Nephron progenitor cell (in vitro differentiated cells): Measurements from ENCODE around the gene CDK11A.
"Not testable (repeated sequence)": the region's sequence is repeated elsewhere in the genome, so short reads cannot be mapped to it uniquely, and the experiment has no call there.

Source experiments
- DNase-seq: peaks from one replicate; pipeline ENCODE4 v3.0.0; 2021
- H3K27ac Mint-ChIP-seq: 2 replicates; pipeline ENCODE4 v1.8.0; 2021; ENCODE audit warnings: mild to moderate bottlenecking, moderate library complexity, mixed read lengths
- H3K27me3 Mint-ChIP-seq: 2 replicates; pipeline ENCODE4 v1.8.0; 2021; ENCODE audit warnings: mild to moderate bottlenecking, low read depth, mixed read lengths; ENCODE audit not compliant: poor library complexity
- H3K36me3 Mint-ChIP-seq: 2 replicates; pipeline ENCODE4 v1.8.0; 2021; ENCODE audit warnings: low read depth, mixed read lengths
- H3K4me1 Mint-ChIP-seq: 2 replicates; pipeline ENCODE4 v1.8.0; 2021; ENCODE audit warnings: mixed read lengths
- H3K4me3 Mint-ChIP-seq: 2 replicates; pipeline ENCODE4 v1.8.0; 2021; ENCODE audit warnings: mild to moderate bottlenecking, moderate library complexity, mixed read lengths
- H3K9me3 Mint-ChIP-seq: 2 replicates; pipeline ENCODE4 v1.8.0; 2021; ENCODE audit warnings: mild to moderate bottlenecking, moderate library complexity, mixed read lengths
- CTCF ChIP-seq: fragments of 200-600 bp; sonication (generic); IDR thresholded peaks from 2 replicates; pipeline ENCODE4 v1.5.0; 2021; ENCODE audit warnings: antibody characterized with exemption

The CDK11A gene

DNA sequence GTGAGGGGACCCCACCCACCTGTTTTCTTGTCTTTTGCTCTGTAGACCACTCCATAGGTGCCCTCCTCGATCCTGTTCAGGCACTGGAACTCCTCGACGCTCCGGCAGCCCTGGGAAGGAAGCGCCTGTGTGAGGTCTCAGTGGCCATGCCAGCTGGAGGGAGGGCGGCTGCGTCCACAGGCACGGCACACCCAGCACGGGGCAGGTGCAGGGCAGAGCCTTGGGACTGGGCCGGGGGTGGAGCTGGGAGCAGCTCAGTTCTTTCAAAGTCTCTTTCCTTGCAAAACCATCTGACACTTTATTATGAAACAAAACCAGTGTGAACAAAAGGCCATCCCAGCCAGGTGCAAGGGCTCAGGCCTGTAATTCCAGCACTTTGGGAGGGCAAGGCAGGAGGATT, 18.5 kb downstream of the CDK11A start:
- not testable (repeated sequence) for H3K27me3 Mint-ChIP-seq, H3K27ac Mint-ChIP-seq, H3K4me1 Mint-ChIP-seq, H3K4me3 Mint-ChIP-seq, DNase-seq, H3K36me3 Mint-ChIP-seq, H3K9me3 Mint-ChIP-seq

DNA sequence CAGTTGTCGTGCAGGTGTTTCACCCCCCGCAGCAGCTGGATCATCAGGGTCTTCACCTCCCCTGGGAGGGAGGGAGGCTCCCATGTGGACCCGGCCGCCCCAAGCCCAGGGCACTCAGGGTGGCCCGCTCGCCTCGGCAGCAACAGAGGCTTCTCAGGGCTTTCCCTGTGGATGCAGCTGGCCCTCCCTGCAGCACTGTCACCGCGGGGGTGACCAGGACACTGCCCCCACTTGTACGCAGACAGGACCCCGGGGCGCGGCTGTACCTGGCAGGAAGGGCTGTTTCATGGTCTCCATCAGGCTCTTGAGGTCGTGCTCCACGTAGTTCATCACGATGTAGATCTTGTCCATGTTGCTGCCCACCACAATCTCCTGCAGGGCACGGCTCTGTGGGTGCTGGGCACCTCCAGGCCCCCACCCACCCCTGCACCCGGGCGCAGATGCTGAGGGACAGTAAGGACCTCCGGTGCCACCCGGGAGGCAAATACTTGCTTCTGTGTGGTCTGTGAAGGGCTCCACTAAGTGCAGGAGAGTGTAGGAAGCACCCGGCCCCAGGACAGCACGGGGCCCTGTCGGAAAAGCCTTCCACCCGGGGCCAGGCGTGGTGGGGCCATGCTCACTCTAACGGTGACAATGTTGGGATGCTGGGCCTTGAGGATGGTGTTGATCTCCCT, 19.7 kb downstream of the CDK11A start:
- H3K4me3 Mint-ChIP-seq, H3K27me3 Mint-ChIP-seq, H3K36me3 Mint-ChIP-seq, H3K4me1 Mint-ChIP-seq, H3K9me3 Mint-ChIP-seq, H3K27ac Mint-ChIP-seq, DNase-seq: not testable (repeated sequence)

GRCh38 chr1:1703796-1704195, 20.4 kb downstream of the CDK11A start:
- Mint-ChIP-seq H3K36me3 (no peaks in the 10 kb centered on the region), H3K4me1 (no peaks in the 10 kb centered on the region), H3K27me3 (no peaks in the 10 kb centered on the region), H3K9me3 (no peaks in the 10 kb centered on the region), H3K27ac (no peak overlapping the region), H3K4me3 (no peak overlapping the region)
- TF ChIP-seq CTCF, result no peak
- no peak for DNase-seq

DNA sequence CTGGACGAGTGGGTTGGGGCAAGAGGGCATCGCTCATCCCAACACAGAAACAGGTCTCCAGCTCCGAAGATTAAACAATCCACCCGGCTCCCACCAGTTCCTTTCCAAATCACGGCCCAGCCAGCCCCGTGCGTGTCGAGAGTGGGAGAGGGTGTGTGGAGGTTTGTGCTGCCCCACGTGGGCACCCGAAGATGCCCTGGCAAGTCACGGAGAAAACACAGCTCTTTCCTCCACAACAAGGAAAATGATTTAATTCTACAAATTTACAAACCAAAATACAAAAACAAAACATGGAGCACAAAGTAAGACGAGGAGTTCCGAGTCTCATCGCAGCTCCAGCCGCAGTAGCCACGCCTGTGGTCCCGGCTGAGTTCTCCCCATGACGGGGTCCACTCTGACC, 21.7 kb downstream of the CDK11A start:
- H3K9me3 Mint-ChIP-seq, H3K4me3 Mint-ChIP-seq, H3K27ac Mint-ChIP-seq, DNase-seq, H3K27me3 Mint-ChIP-seq, H3K36me3 Mint-ChIP-seq, H3K4me1 Mint-ChIP-seq: not testable (repeated sequence)

GRCh38 chr1:1700557-1700956, 23.6 kb downstream of the CDK11A start:
- not testable (repeated sequence) for DNase-seq, H3K27ac Mint-ChIP-seq, H3K9me3 Mint-ChIP-seq, H3K4me3 Mint-ChIP-seq, H3K36me3 Mint-ChIP-seq, H3K4me1 Mint-ChIP-seq, H3K27me3 Mint-ChIP-seq

DNA sequence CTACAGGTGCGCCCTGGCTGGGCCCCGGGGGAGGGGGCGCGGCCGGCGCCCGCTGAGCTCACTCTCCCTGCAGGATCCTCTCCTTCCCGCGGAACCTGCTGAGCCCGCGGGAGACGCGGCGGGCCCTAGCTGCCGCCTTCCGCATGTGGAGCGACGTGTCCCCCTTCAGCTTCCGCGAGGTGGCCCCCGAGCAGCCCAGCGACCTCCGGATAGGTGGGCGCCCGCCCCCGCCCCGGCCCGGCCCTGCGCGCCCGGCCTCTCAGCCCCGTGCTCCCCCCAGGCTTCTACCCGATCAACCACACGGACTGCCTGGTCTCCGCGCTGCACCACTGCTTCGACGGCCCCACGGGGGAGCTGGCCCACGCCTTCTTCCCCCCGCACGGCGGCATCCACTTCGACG, 24.1 kb downstream of the CDK11A start:
- not testable (repeated sequence) for H3K4me1 Mint-ChIP-seq, H3K36me3 Mint-ChIP-seq, H3K9me3 Mint-ChIP-seq, H3K4me3 Mint-ChIP-seq, DNase-seq, H3K27me3 Mint-ChIP-seq, H3K27ac Mint-ChIP-seq

- H3K27me3 Mint-ChIP-seq, DNase-seq, H3K27ac Mint-ChIP-seq, H3K4me3 Mint-ChIP-seq, H3K36me3 Mint-ChIP-seq, H3K4me1 Mint-ChIP-seq, H3K9me3 Mint-ChIP-seq: not testable (repeated sequence)
Measured at GRCh38 chr1:1699061-1699460, 25.1 kb downstream of the CDK11A start.

GRCh38 chr1:1697358-1698183, 26.6 kb downstream of the CDK11A start:
- H3K9me3 Mint-ChIP-seq, H3K27me3 Mint-ChIP-seq, H3K27ac Mint-ChIP-seq, H3K4me3 Mint-ChIP-seq, H3K4me1 Mint-ChIP-seq, DNase-seq, H3K36me3 Mint-ChIP-seq: not testable (repeated sequence)

GRCh38 chr1:1696431-1697357, 27.5 kb downstream of the CDK11A start:
- DNase-seq, H3K4me1 Mint-ChIP-seq, H3K36me3 Mint-ChIP-seq, H3K27me3 Mint-ChIP-seq, H3K4me3 Mint-ChIP-seq, H3K9me3 Mint-ChIP-seq: not testable (repeated sequence)
- peak overlapping the region; percentile 1 for H3K27ac Mint-ChIP-seq

GRCh38 chr1:1692714-1693647, 31.2 kb downstream of the CDK11A start, which contains the start of gene SLC35E2B:
Gene SLC35E2B, minus strand, starts transcription at chr1:1692795. Its CDS starts 16,096 bp downstream, at chr1:1676699.
- peak; percentile 94 for DNase-seq
- peak within 1 kb of the TSS; percentile 100 for H3K27ac Mint-ChIP-seq
- peaks cover 15% of the 10 kb centered on the region for H3K36me3 Mint-ChIP-seq
- H3K9me3 Mint-ChIP-seq, H3K4me1 Mint-ChIP-seq, H3K27me3 Mint-ChIP-seq: not testable (repeated sequence)
- H3K4me3 Mint-ChIP-seq, result peak within 1 kb of the TSS; percentile 78

- H3K4me3 Mint-ChIP-seq, result peak overlapping the region; percentile 60
- H3K27ac Mint-ChIP-seq, result not testable (repeated sequence)
Measured at GRCh38 chr1:1692324-1692713, 31.8 kb downstream of the CDK11A start.

DNA sequence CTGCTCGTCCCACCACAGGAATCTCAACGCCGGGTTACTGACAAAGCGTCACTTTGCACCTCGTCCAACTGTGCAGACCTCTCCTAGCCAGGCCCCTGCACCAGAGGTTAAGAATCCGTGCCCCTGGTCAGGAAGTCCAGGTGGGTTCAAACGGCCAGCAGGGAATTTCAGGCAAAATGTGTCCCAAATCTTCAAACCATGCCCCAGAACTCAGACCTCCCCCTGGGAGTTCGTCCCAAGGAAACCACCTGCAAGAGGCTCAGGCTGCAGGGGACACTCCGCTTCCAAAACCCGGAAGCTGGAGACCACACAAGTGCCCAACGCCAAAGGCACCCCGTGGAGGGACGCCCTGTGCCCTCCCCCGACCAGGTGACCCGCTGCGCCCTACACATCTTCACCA, 32.7 kb downstream of the CDK11A start:
- not testable (repeated sequence) for H3K27ac Mint-ChIP-seq, H3K4me3 Mint-ChIP-seq, DNase-seq, H3K27me3 Mint-ChIP-seq, H3K9me3 Mint-ChIP-seq
- peaks cover 13% of the 10 kb centered on the region for H3K4me1 Mint-ChIP-seq
- H3K36me3 Mint-ChIP-seq, result peaks cover 19% of the 10 kb centered on the region

More at GRCh38 chr1:1692324-1692713, 31.8 kb downstream of the CDK11A start:
- not testable (repeated sequence) for H3K4me1 Mint-ChIP-seq, H3K9me3 Mint-ChIP-seq, H3K27me3 Mint-ChIP-seq
- peaks cover 19% of the 10 kb centered on the region for H3K36me3 Mint-ChIP-seq
- DNase-seq, result peak; percentile 72
